Stimulated activated naive CD8-positive, alpha-beta T cell treated with anti-CD3 and anti-CD28 coated beads, Interleukin-15, Interleukin-2, amounts not matched to agents 100 ng/mL and 50 ng/mL, for 24 hours (primary cell): ENCODE results near the gene TRIM38.
"Not testable (repeated sequence)": the region's sequence is repeated elsewhere in the genome, so short reads cannot be mapped to it uniquely, and the experiment has no call there.

Experiments used
- H3K27ac Mint-ChIP-seq: one replicate; pipeline ENCODE4 v1.8.0; 2021; ENCODE audit warnings: mild to moderate bottlenecking, mixed read lengths
- H3K27me3 Mint-ChIP-seq: one replicate; pipeline ENCODE4 v1.8.0; 2021; ENCODE audit warnings: mixed read lengths
- H3K36me3 Mint-ChIP-seq: one replicate; pipeline ENCODE4 v1.8.0; 2021; ENCODE audit warnings: low read depth, mixed read lengths
- H3K4me1 Mint-ChIP-seq: one replicate; pipeline ENCODE4 v1.8.0; 2021; ENCODE audit warnings: low read depth, mixed read lengths
- H3K4me3 Mint-ChIP-seq: one replicate; pipeline ENCODE4 v1.8.0; 2021; ENCODE audit warnings: mild to moderate bottlenecking, mixed read lengths
- H3K9me3 Mint-ChIP-seq: one replicate; pipeline ENCODE4 v1.8.0; 2021; ENCODE audit warnings: mixed read lengths

TRIM38 gene

GRCh38 chr6:25930532-25931410, 31.8 kb upstream of the TRIM38 start, which contains the start of gene SLC17A2:
Gene SLC17A2, minus strand, starts transcription at chr6:25930691. Its CDS starts 4,895 bp downstream, at chr6:25925796.
- Mint-ChIP-seq H3K9me3 (no peaks in the 10 kb centered on the region), H3K4me1 (no peaks in the 10 kb centered on the region), H3K36me3 (no peaks in the 10 kb centered on the region), H3K4me3 (no peak within 1 kb of the TSS), H3K27me3 (no peaks in the 10 kb centered on the region), H3K27ac (no peak within 1 kb of the TSS)

- Mint-ChIP-seq H3K27ac (no peak overlapping the region), H3K27me3 (no peaks in the 10 kb centered on the region), H3K9me3 (no peaks in the 10 kb centered on the region), H3K4me1 (no peaks in the 10 kb centered on the region), H3K4me3 (no peak overlapping the region), H3K36me3 (no peaks in the 10 kb centered on the region)
Observed at GRCh38 chr6:25931411-25931709, 31.2 kb upstream of the TRIM38 start.

- Mint-ChIP-seq H3K27ac (no peak overlapping the region), H3K27me3 (no peaks in the 10 kb centered on the region), H3K9me3 (no peaks in the 10 kb centered on the region), H3K4me1 (no peaks in the 10 kb centered on the region), H3K4me3 (no peak overlapping the region), H3K36me3 (no peaks in the 10 kb centered on the region)
Observed at GRCh38 chr6:25934156-25934555, 28.4 kb upstream of the TRIM38 start.

GRCh38 chr6:25934735-25935313, 27.8 kb upstream of the TRIM38 start:
- H3K9me3 Mint-ChIP-seq, result no peaks in the 10 kb centered on the region
- H3K36me3 Mint-ChIP-seq, result no peaks in the 10 kb centered on the region
- H3K27me3 Mint-ChIP-seq, result no peaks in the 10 kb centered on the region
- no peaks in the 10 kb centered on the region for H3K4me1 Mint-ChIP-seq
- no peak overlapping the region for H3K4me3 Mint-ChIP-seq
- no peak overlapping the region for H3K27ac Mint-ChIP-seq

- H3K4me3 Mint-ChIP-seq, result no peak overlapping the region
- H3K36me3 Mint-ChIP-seq, result no peaks in the 10 kb centered on the region
- H3K9me3 Mint-ChIP-seq, result no peaks in the 10 kb centered on the region
- H3K27ac Mint-ChIP-seq, result no peak overlapping the region
- H3K4me1 Mint-ChIP-seq, result no peaks in the 10 kb centered on the region
- H3K27me3 Mint-ChIP-seq, result no peaks in the 10 kb centered on the region
Observed at GRCh38 chr6:25935953-25936352, 26.6 kb upstream of the TRIM38 start.

GRCh38 chr6:25939593-25939992, 23.0 kb upstream of the TRIM38 start:
- Mint-ChIP-seq H3K27ac (no peak overlapping the region), H3K4me1 (peaks cover 1% of the 10 kb centered on the region), H3K9me3 (no peaks in the 10 kb centered on the region), H3K4me3 (no peak overlapping the region), H3K27me3 (peaks cover 3% of the 10 kb centered on the region), H3K36me3 (no peaks in the 10 kb centered on the region)

GRCh38 chr6:25942561-25943147, 19.9 kb upstream of the TRIM38 start:
- Mint-ChIP-seq H3K4me3 (no peak overlapping the region), H3K27me3 (peaks cover 3% of the 10 kb centered on the region), H3K36me3 (peaks cover 7% of the 10 kb centered on the region), H3K4me1 (peaks cover 22% of the 10 kb centered on the region), H3K9me3 (peaks cover 10% of the 10 kb centered on the region), H3K27ac (no peak overlapping the region)

- Mint-ChIP-seq H3K4me1 (peaks cover 22% of the 10 kb centered on the region), H3K36me3 (peaks cover 7% of the 10 kb centered on the region), H3K27ac (no peak overlapping the region), H3K9me3 (peaks cover 10% of the 10 kb centered on the region), H3K4me3 (no peak overlapping the region), H3K27me3 (peaks cover 3% of the 10 kb centered on the region)
Observed at GRCh38 chr6:25943887-25944286, 18.7 kb upstream of the TRIM38 start.

- H3K9me3 Mint-ChIP-seq, result peaks cover 11% of the 10 kb centered on the region
- no peak overlapping the region for H3K4me3 Mint-ChIP-seq
- no peak overlapping the region for H3K27ac Mint-ChIP-seq
- H3K4me1 Mint-ChIP-seq, result peaks cover 22% of the 10 kb centered on the region
- H3K27me3 Mint-ChIP-seq, result peaks cover 3% of the 10 kb centered on the region
- peaks cover 7% of the 10 kb centered on the region for H3K36me3 Mint-ChIP-seq
Observed at GRCh38 chr6:25944688-25945574, 17.7 kb upstream of the TRIM38 start.

GRCh38 chr6:25945738-25946137, 16.9 kb upstream of the TRIM38 start:
- not testable (repeated sequence) for H3K27me3 Mint-ChIP-seq, H3K27ac Mint-ChIP-seq, H3K36me3 Mint-ChIP-seq, H3K4me3 Mint-ChIP-seq
- Mint-ChIP-seq H3K9me3 (peaks cover 15% of the 10 kb centered on the region), H3K4me1 (peaks cover 22% of the 10 kb centered on the region)

GRCh38 chr6:25946631-25947030, 16.0 kb upstream of the TRIM38 start:
- H3K27ac Mint-ChIP-seq, result no peak overlapping the region
- H3K9me3 Mint-ChIP-seq, result peaks cover 15% of the 10 kb centered on the region
- H3K4me3 Mint-ChIP-seq, result no peak overlapping the region
- peaks cover 22% of the 10 kb centered on the region for H3K4me1 Mint-ChIP-seq
- H3K36me3 Mint-ChIP-seq, result peaks cover 7% of the 10 kb centered on the region
- H3K27me3 Mint-ChIP-seq, result peaks cover 3% of the 10 kb centered on the region

GRCh38 chr6:25947492-25947891, 15.1 kb upstream of the TRIM38 start:
- H3K27ac Mint-ChIP-seq, H3K36me3 Mint-ChIP-seq, H3K27me3 Mint-ChIP-seq, H3K4me3 Mint-ChIP-seq: not testable (repeated sequence)
- Mint-ChIP-seq H3K9me3 (peaks cover 15% of the 10 kb centered on the region), H3K4me1 (peaks cover 22% of the 10 kb centered on the region)

GRCh38 chr6:25949695-25950094, 12.9 kb upstream of the TRIM38 start:
- Mint-ChIP-seq H3K27ac (no peak overlapping the region), H3K27me3 (no peaks in the 10 kb centered on the region), H3K9me3 (peaks cover 15% of the 10 kb centered on the region), H3K36me3 (peaks cover 7% of the 10 kb centered on the region), H3K4me3 (no peak overlapping the region), H3K4me1 (peaks cover 20% of the 10 kb centered on the region)

GRCh38 chr6:25950297-25950696, 12.3 kb upstream of the TRIM38 start:
- Mint-ChIP-seq H3K4me3 (no peak overlapping the region), H3K36me3 (peaks cover 7% of the 10 kb centered on the region), H3K9me3 (peaks cover 12% of the 10 kb centered on the region), H3K4me1 (peaks cover 14% of the 10 kb centered on the region), H3K27me3 (no peaks in the 10 kb centered on the region), H3K27ac (no peak overlapping the region)
